COLO668 (cell line): ENCODE data around the gene MMAA.
"Not testable (repeated sequence)": the region's sequence is repeated elsewhere in the genome, so short reads cannot be mapped to it uniquely, and the experiment has no call there.

Source experiments
- DNase-seq: peaks from one replicate; lab custom pipeline; 2025; ENCODE audit not compliant: unreplicated experiment; lab: John Stamatoyannopoulos, UW

Gene MMAA

DNA sequence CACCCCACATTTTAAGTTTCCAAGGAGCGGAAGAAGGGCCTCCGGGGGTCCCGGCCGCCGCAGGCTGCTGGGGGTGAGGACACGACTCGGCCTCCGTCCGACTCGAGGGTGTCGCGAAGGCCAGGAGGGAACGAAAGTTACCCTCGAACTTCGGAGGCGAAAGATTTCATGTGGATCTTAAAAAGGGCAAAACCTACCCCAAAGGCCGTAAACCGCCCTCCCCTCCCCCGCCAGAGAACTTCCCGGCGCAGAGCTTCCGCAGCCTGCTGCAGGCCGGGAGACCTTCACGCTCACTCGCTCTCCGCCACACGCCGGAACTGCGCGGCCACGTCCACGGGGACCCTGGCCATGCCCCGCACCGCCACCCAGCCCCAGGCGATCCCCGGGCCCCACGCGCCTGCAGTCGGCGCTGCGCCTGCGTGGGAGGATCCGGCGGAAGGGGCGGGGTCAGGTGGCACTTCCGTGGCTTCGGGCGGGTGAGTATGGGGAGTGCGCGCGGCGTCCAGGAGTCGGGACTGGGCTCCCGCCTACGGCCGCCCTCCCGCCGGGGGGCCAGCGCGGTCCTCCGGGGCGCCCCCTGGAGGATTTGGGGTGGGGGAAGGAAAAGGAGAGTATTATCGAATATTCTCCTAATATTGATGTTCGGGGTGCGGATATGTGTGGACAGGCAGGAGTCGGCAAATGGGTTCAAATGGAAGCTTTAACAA is at the start of gene MMAA:
Gene MMAA (plus strand): TSS at position 454 of the 707 bp plus-strand sequence. CDS start 19,755 bp downstream, outside the sequence.
- DNase-seq: peak; percentile 98

DNA sequence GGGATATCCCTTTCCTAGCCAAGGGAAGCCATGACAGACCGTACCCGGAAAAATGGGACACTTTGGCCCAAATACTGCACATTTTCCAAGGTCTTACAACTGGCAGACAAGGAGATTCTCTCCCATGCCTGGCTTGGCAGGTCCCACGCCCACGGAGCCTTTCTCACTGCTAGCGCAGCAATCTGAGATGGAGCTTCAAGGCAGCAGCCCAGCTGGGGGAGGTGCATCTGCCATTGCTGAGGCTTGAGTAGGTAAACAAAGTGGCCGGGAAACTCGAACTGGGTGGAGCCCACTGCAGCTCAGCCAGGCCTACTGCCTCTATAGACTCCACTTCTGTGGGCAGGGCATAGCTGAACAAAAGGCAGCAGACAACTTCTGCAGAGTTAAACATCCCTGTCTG is 44.6 kb upstream of the MMAA start:
- peak; percentile 9 for DNase-seq

DNA sequence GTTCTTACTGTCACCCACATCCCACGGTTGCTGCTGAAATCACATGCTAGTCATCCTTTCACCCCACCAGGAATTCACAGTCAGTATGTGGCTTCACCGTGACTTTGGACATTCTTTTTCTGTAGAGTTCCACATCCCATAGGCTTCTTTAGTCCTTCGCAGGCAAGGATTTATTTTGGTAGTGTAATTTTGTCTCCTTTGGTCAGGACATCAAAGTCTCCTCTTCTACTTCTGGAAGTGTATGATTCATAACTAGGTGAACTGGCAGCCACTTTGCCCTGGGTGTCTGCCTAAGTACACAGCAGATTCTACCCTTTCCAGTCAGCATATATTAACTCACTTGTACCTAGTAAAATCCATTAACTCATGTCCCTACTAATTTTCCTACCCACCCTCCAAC is 38.3 kb upstream of the MMAA start:
- no peak for DNase-seq

- DNase-seq: no peak
Observed at GRCh38 chr4:145583191-145584055, 35.8 kb upstream of the MMAA start.

GRCh38 chr4:145587088-145587754 is 32.0 kb upstream of the MMAA start:
- DNase-seq: no peak

DNA sequence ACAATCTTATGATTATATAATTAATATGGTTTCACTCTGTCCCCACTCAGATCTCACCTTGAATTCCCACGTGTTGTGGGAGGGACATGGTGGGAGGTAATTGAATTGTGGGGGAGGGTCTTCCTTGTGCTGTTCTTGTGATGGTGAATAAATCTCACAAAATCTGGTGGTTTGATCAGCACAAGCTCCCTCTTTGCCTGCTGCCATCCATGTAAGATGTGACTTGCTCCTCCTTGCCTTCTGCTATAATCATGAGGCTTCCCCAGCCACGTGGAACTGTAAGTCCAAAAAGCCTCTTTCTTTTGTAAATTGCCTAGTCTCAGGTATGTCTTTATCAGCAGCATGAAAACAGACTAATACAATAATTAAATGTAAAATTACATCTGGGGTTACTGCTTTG is 29.8 kb upstream of the MMAA start:
- not testable (repeated sequence) for DNase-seq

- DNase-seq: no peak
Observed at GRCh38 chr4:145589916-145590702, 29.1 kb upstream of the MMAA start.

- no peak for DNase-seq
Observed at GRCh38 chr4:145602129-145602760, 16.9 kb upstream of the MMAA start.

DNA sequence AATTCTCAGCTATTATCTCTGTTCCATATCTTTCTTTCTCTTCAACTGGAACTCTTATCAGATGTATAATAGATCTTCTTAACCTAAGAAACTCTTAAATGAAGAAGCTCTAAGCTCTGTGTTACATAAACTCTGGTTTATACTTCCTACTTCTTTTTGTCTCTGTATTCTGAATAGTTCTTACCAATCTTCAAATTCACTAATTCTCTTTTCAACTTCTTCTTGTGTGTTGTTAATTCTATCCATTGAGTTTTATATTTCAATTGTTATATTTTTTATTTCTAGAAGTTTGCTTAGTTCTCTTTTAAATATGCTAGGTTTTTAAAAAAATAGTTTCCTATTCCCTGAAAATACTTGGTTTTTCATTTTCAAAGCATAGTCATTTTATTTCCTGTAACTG is 13.2 kb upstream of the MMAA start:
- DNase-seq: no peak

- DNase-seq: peak; percentile 62
Observed at GRCh38 chr4:145609481-145610427, 9.4 kb upstream of the MMAA start.

DNA sequence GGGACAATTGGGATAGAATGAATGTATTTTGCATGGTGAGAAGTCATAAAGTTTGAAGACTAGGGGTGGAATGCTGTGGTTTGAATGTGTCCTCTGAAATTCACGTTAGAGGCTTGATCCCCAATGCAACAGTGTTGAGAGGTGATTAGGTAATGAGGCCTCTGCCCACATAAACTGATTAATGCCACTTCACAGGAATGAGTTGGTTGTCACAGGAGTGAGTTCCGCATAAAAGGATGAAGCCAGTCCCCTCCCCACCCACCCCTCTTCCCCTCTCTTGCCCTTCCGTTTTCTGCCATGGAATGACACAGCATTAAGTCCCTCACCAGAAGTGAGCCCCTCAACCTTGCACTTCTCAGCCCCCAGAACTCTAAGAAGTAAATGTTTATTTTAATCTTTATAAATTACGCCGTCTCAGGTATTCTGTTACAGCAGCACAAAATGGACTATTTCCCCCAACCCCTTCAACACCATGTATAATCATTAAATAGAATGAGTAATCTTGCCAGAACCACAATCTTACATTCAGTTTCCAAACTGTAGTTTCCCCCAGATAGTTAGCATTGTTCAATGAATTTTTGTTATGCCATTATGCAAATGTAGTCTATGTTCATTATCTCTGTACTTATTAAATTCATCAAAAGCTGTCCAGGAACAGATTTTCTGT is 5.5 kb upstream of the MMAA start:
- DNase-seq: no peak

DNA sequence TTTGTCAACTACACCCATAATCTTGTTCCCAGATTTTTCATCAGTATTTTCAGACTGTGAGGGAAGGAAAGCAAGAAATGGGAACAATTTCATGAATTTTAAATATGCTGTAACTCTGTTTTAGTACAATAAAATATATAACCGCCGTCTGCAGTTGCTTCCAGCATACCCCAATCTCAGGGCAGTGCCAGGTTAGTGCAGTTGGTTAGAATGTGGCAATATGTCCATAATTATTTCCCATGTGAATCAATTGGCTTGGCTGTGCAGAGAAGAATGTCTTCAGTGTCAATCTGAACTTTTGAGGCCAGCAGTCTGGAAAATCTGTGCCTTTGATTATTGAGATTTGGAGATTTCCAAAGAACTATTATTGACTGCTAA is 5.0 kb upstream of the MMAA start:
- no peak for DNase-seq

DNA sequence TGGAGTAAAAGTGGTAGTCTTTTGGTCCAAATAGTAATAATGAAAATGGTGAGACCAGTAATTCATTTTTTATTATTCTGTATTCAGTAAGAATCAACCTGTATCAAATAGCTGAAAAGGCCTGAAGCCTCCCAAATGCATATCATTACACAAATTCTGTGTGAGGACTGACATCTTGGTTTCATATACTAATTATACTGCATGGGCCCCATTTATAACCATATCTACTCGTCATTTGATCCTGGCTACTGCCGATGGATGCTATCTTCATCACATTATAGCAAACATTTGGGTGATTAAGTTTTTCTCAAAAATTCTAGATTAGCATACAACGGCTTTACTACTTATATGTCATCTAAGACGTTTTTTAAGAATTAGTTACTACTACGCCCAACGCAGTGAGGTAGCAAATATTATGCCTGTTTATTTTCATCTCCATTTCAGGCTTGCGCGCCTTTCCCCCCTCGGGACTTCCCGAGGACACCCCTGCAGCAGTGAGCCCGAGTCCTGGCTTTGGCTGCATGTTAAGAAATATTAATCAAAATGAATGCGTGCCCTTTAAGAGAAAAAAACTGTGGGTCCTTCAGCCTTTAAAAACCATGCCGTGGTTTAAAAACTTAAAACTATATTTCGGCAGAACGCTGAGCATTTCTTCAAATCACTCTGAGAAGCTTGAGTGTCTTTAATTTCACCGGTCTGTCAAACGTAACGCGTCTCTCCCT is 814 bp upstream of the MMAA start:
- DNase-seq: peak; percentile 19

GRCh38 chr4:145619639-145619996 is 433 bp downstream of the MMAA start:
- DNase-seq: peak; percentile 69

GRCh38 chr4:145622067-145622466 is 2.9 kb downstream of the MMAA start:
- not testable (repeated sequence) for DNase-seq

DNA sequence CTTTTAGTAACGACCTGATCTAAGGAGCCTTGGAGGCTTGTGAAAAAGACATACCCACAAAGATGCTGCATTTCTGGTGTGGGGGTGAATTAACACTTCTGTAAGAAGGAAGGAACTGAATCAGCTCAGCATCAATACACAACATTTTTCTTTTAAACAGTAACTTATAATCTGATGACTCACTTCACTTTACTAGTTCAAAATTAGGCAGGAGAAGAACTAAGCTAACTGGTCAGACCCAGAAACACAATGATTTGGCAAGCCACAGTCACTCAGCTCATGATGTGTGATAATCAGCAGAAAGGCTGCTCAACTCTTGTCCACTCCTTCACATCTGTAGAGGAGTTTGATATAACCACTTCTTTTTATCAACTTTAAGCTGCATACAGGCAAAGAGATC is 4.6 kb downstream of the MMAA start:
- no peak for DNase-seq

DNA sequence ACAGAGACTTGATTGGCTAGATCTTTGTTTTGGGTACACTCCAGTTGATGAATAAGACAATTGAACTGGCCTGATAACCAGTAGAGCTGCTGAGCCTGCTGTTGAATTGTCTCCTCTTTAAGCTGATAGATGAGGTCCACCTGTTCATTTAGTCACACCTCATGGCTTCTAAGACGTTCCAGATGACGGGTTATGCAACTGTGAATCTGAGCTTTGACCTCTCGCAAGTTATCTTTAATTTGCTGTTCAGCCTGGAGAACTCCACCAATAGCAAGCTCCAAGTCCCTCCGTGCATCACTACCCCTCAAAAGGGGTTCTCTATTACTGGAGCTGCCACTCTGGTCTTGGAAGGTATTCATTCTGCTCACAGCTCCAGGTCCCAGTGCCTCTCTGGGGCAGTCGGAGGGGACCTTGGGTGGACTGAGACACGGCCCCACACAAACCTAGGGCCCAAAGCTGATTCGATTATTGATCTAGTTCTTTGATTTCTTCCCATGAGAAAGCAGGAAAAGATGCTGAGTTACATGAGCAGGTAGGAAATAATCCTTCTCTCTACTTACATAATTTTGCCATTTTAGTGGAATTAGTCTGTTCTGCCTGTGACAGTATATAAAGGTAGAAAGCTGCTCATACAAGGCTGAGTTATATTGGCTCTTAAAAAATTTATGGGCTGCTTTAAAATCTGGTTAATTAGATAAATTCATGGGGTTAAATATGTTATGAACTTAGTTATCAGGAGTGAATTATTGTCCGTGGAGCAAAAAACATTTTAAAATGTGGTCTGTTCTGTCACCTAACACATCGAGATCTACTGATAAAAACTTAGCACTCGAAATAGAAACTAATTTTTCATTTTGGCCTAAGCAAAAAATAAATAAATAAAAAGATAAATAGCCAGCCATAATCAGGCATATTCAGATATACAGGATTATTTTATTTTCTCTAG is 6.8 kb downstream of the MMAA start:
- DNase-seq: no peak
